Sigmoid colon (tissue), 7 donors: ENCODE measurements around the gene PRKCB. TPM values are rescaled to one million over a fixed set of nuclear protein-coding genes. Genes with fewer than 3 reads are reported as not detected.
"Not testable (repeated sequence)": the region's sequence is repeated elsewhere in the genome, so short reads cannot be mapped to it uniquely, and the experiment has no call there.

ENCODE experiments used
- DNase-seq: peaks from one replicate; pipeline ENCODE4 v3.0.0-alpha.2; 2019
- H3K27ac ChIP-seq, 4 donors: fragments of 200-600 bp; sonication (generic); one replicate each; pipeline ENCODE4 v1.5.1; 2016 to 2019; ENCODE audit warnings: mild to moderate bottlenecking in 1 of 4
- H3K27me3 ChIP-seq, 3 donors: fragments of 200-600 bp; sonication (generic); one replicate each; pipeline ENCODE4 v1.5.1; 2019; ENCODE audit warnings: mild to moderate bottlenecking in 1 of 3
- H3K36me3 ChIP-seq, 4 donors: fragments of 200-600 bp; sonication (generic); one replicate each; pipeline ENCODE4 v1.5.1; 2016 to 2019
- H3K4me1 ChIP-seq, 4 donors: fragments of 200-600 bp; sonication (generic); one replicate each; pipeline ENCODE4 v1.5.1; 2017 to 2019
- H3K4me3 ChIP-seq, 4 donors: fragments of 200-600 bp; sonication (generic); one replicate each; pipeline ENCODE4 v1.5.1; 2017 to 2019; ENCODE audit warnings: mild to moderate bottlenecking in 2 of 4, moderate library complexity in 1 of 4
- H3K9me3 ChIP-seq, 4 donors: fragments of 200-600 bp in 3 of 4; sonication (generic) in 3 of 4; one replicate each; pipeline versions ENCODE4 v1.5.1 to v1.6.1; 2013 to 2019
- CTCF ChIP-seq, 4 experiments: fragments of 450-650 bp in 3 of 4; fragments of 200-600 bp in 1 of 4; IDR thresholded peaks; one replicate each; pipeline ENCODE4 v1.5.1; 2016 to 2019; ENCODE audit warnings: antibody characterized with exemption in 4 of 4, mild to moderate bottlenecking in 3 of 4, moderate library complexity in 2 of 4
- EP300 ChIP-seq, 4 donors: sonication (generic); formaldehyde crosslinking; IDR thresholded peaks; one replicate each; pipeline ENCODE4 v1.6.1; 2017; ENCODE audit warnings: antibody characterized with exemption in 4 of 4
- POLR2A ChIP-seq, 2 donors: fragments of 450-650 bp; IDR thresholded peaks; one replicate each; pipeline ENCODE4 v1.6.1; 2016; ENCODE audit warnings: antibody characterized with exemption in 2 of 2, mild to moderate bottlenecking in 2 of 2, moderate library complexity in 2 of 2
- POLR2AphosphoS5 ChIP-seq, 4 donors: sonication (generic); formaldehyde crosslinking; IDR thresholded peaks; one replicate each; pipeline ENCODE4 v1.6.1; 2017; ENCODE audit warnings: antibody characterized with exemption in 4 of 4
- WGBS, 2 donors: extraction: QIAGEN DNeasy Blood & Tissue Kit; methylation state at CpG; one replicate each; pipeline ENCODE4 v1.1.7; 2013; 5-methylcytosine and 5-hydroxymethylcytosine counted together
- intact Hi-C: fragments of 100-400 bp; cut with DNase I; formaldehyde crosslinking; loops from one replicate; pipeline ENCODE4 v1.15.1; 2023
- polyA plus RNA-seq, 3 donors: library from polyadenylated mRNA; stranded (reverse); fragments of 200-250 nt; gene quantifications; one replicate each; pipeline ENCODE4 v1.2.3, GENCODE V29; 2013
- total RNA-seq, 4 donors: library from RNA; depleted of rRNA; stranded (reverse); fragments of >200 nt; gene quantifications; one replicate each; pipeline ENCODE4 v1.1.0, GENCODE V29; 2016
- donor health status: healthy with polysubstance abuse.
- donor health status: Bipolar disorder and iron deficiency.
- donor health status: healthy.

The PRKCB gene
- total and polyA plus RNA-seq, 7 donors, result 3.0 to 43.8 (median 21.4) TPM

GRCh38 chr16:24149102-24149501 is 313.3 kb downstream of the PRKCB start:
- DNase-seq, result no peak
- WGBS, 2 donors, result 69 to 76% methylated on average over 3 of the region's 3 CpGs

GRCh38 chr16:24150282-24150681 is 314.5 kb downstream of the PRKCB start:
- H3K27me3 ChIP-seq, result no peaks in the 10 kb centered on the region
- TF ChIP-seq POLR2A (IDR thresholded peaks at IDR 0.05), result no peak
- TF ChIP-seq POLR2AphosphoS5 (IDR thresholded peaks at IDR 0.05), result no peak
- no peak for TF ChIP-seq CTCF (IDR thresholded peaks at IDR 0.05)
- no peak for TF ChIP-seq EP300 (IDR thresholded peaks at IDR 0.05)
- no peaks in the 10 kb centered on the region for H3K9me3 ChIP-seq
- no peak overlapping the region for H3K27ac ChIP-seq
- WGBS, 2 donors, result 70 to 74% methylated on average over 2 of the region's 2 CpGs
- no peak overlapping the region for H3K4me3 ChIP-seq
- DNase-seq, result no peak
- peaks cover 0 to 29% (median 23%) of the 10 kb centered on the region in 4 donors for H3K4me1 ChIP-seq
- intact Hi-C loops, result no loop called here
- H3K36me3 ChIP-seq, result peaks cover 0 to 4% (median 0%) of the 10 kb centered on the region in 4 donors

More at GRCh38 chr16:24149102-24149501, 313.3 kb downstream of the PRKCB start:
- no peaks in the 10 kb centered on the region for H3K27me3 ChIP-seq
- H3K27ac ChIP-seq, result no peak overlapping the region
- no peak for TF ChIP-seq POLR2A (IDR thresholded peaks at IDR 0.05)
- intact Hi-C loops, result no loop called here
- no peaks in the 10 kb centered on the region for H3K9me3 ChIP-seq
- no peaks in the 10 kb centered on the region for H3K36me3 ChIP-seq
- no peak overlapping the region for H3K4me3 ChIP-seq
- H3K4me1 ChIP-seq, result peaks cover 0 to 30% (median 23%) of the 10 kb centered on the region in 4 donors

GRCh38 chr16:24151482-24151939 is 315.7 kb downstream of the PRKCB start:
- 38 to 61% methylated on average over 5 of the region's 5 CpGs for WGBS, 2 donors
- H3K4me3 ChIP-seq, result no peak overlapping the region
- DNase-seq, result no peak

GRCh38 chr16:24152048-24152447 is 316.3 kb downstream of the PRKCB start:
- H3K4me3 ChIP-seq, H3K9me3 ChIP-seq, H3K27me3 ChIP-seq, H3K36me3 ChIP-seq, intact Hi-C loops, DNase-seq: not testable (repeated sequence)
- peaks cover 0 to 13% (median 11%) of the 10 kb centered on the region in 4 donors for H3K4me1 ChIP-seq
- WGBS, 2 donors, result 74 to 82% methylated on average over 10 of the region's 10 CpGs
- peak overlapping the region in 2 of 4 donors; percentile 29 to 73 for H3K27ac ChIP-seq

More at GRCh38 chr16:24151482-24151939, 315.7 kb downstream of the PRKCB start:
- peaks cover 0 to 5% (median 0%) of the 10 kb centered on the region in 4 donors for H3K36me3 ChIP-seq
- no peaks in the 10 kb centered on the region for H3K9me3 ChIP-seq
- no peak for TF ChIP-seq POLR2AphosphoS5 (IDR thresholded peaks at IDR 0.05)
- no peak for TF ChIP-seq POLR2A (IDR thresholded peaks at IDR 0.05)
- no peak for TF ChIP-seq CTCF (IDR thresholded peaks at IDR 0.05)
- no peak for TF ChIP-seq EP300 (IDR thresholded peaks at IDR 0.05)
- peak overlapping the region in 1 of 4 donors; percentile 73 for H3K27ac ChIP-seq
- intact Hi-C loops, result no loop called here
- H3K27me3 ChIP-seq, result no peaks in the 10 kb centered on the region
- H3K4me1 ChIP-seq, result peaks cover 0 to 17% (median 15%) of the 10 kb centered on the region in 4 donors

- no peaks in the 10 kb centered on the region for H3K27me3 ChIP-seq
- TF ChIP-seq POLR2AphosphoS5 (IDR thresholded peaks at IDR 0.05), result peak in 1 of 4 donors; percentile 38
- no peak for TF ChIP-seq POLR2A (IDR thresholded peaks at IDR 0.05)
- TF ChIP-seq CTCF (IDR thresholded peaks at IDR 0.05), result no peak
- no peak for TF ChIP-seq EP300 (IDR thresholded peaks at IDR 0.05)
- peaks cover 0 to 13% (median 11%) of the 10 kb centered on the region in 4 donors for H3K4me1 ChIP-seq
- 70 to 86% methylated on average over 1 of the region's 1 CpG for WGBS, 2 donors
- H3K4me3 ChIP-seq, result no peak overlapping the region
- H3K36me3 ChIP-seq, result peaks cover 0 to 5% (median 0%) of the 10 kb centered on the region in 4 donors
- intact Hi-C loops, result no loop called here
- peak overlapping the region in 2 of 4 donors; percentile 29 to 73 for H3K27ac ChIP-seq
- DNase-seq, result no peak
- no peaks in the 10 kb centered on the region for H3K9me3 ChIP-seq
Observed at GRCh38 chr16:24152826-24153225, 317.0 kb downstream of the PRKCB start.

GRCh38 chr16:24156777-24157176 is 321.0 kb downstream of the PRKCB start:
- Histone ChIP-seq H3K27me3 (no peaks in the 10 kb centered on the region), H3K4me1 (peaks cover 0 to 13% (median 11%) of the 10 kb centered on the region in 4 donors), H3K36me3 (peaks cover 0 to 5% (median 0%) of the 10 kb centered on the region in 4 donors), H3K4me3 (no peak overlapping the region), H3K9me3 (no peaks in the 10 kb centered on the region), H3K27ac (no peak overlapping the region)
- 90 to 94% methylated on average over 1 of the region's 1 CpG for WGBS, 2 donors
- DNase-seq, result no peak
- no peak for TF ChIP-seq POLR2AphosphoS5 (IDR thresholded peaks at IDR 0.05)
- TF ChIP-seq CTCF (IDR thresholded peaks at IDR 0.05), result no peak
- no peak for TF ChIP-seq EP300 (IDR thresholded peaks at IDR 0.05)
- TF ChIP-seq POLR2A (IDR thresholded peaks at IDR 0.05), result no peak
- intact Hi-C loops, result no loop called here
